ENCODE measurements around the gene NFATC3.
"Not testable (repeated sequence)": the region's sequence is repeated elsewhere in the genome, so short reads cannot be mapped to it uniquely, and the experiment has no call there.

- not testable (repeated sequence) for TF ChIP-seq CTCF, POLR2A, POLR2AphosphoS5 (IDR thresholded peaks at IDR 0.05)
These were observed 78.1 kb downstream of the NFATC3 start for GRCh38 chr16:68163275-68163674.

Data from sigmoid colon (tissue), 4 donors.